RWPE1 (cell line): ENCODE data around the gene KLHL25.

ENCODE experiments used
- CTCF ChIA-PET: fragments of 350-600 bp; sonication (Branson Sonifier 250); formaldehyde crosslinking; extraction: SDS; loops from one replicate; lab custom pipeline; 2021; lab: Yijun Ruan, JAX
- POLR2A ChIA-PET: fragments of 400-600 bp; formaldehyde crosslinking; extraction: SDS; loops from one replicate; lab custom pipeline; 2020; ENCODE audit warnings: antibody characterized with exemption; ENCODE audit not compliant: low non-redundant PET; lab: Yijun Ruan, JAX
- DNase-seq: peaks from one replicate; pipeline ENCODE4 v3.0.0; 2012; ENCODE audit warnings: low spot score
- H3K27ac ChIP-seq: fragments of 450-650 bp; 2 replicates; pipeline ENCODE4 v1.5.1; 2017
- TF ChIP-seq, protein P1 (sequence below): fragments of 450-650 bp; conservative IDR thresholded peaks from 2 replicates; pipeline ENCODE4 v1.5.1; 2017; ENCODE audit warnings: low read depth, mild to moderate bottlenecking

KLHL25 gene

DNA sequence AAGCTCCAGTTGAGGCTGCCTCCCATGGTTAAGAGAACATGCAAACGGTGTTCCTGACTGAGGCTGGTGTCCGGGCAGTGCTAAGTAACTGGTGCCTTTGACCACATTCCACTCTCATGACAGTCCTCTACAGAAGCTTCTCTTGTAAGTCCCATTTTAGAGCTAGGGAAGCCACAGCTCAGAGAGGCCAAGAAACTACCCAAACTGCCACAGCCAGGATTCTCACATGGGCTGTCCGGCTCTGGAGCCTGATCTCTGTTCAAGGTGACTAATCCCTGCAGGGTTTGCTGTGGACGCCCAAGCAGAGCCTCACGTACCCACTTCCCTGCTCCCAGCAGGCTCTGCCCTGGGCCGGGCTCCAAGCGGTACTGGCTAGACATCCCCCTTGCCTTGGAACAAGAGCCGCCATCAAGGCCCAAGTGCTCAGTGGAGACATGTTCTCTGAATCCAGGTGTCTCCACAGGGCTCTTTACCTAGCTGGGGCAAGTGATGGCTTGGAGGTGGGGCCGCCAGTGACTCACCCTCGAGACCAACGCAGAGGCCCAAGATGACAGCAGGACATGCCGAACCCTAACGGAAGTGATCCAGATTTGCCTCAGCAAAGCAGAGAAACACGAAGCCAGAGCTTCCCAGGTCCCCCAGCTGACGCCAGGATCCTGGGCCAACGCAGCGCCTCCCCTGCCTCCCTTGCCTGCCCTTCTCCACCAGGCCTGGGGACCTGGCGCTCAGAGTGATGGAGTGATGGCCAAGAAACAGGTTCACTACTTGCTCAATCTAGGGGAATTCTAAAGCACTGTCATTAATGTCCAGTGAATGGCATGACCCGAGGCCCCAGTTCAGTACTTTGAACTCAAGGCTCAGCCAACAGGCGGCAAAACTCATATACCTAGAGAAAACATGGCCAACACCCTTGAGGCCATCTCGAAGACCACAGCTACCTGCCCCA, 24.4 kb downstream of the KLHL25 start:
- peak overlapping the region; percentile 75 for H3K27ac ChIP-seq
- TF ChIP-seq, protein P1, sequence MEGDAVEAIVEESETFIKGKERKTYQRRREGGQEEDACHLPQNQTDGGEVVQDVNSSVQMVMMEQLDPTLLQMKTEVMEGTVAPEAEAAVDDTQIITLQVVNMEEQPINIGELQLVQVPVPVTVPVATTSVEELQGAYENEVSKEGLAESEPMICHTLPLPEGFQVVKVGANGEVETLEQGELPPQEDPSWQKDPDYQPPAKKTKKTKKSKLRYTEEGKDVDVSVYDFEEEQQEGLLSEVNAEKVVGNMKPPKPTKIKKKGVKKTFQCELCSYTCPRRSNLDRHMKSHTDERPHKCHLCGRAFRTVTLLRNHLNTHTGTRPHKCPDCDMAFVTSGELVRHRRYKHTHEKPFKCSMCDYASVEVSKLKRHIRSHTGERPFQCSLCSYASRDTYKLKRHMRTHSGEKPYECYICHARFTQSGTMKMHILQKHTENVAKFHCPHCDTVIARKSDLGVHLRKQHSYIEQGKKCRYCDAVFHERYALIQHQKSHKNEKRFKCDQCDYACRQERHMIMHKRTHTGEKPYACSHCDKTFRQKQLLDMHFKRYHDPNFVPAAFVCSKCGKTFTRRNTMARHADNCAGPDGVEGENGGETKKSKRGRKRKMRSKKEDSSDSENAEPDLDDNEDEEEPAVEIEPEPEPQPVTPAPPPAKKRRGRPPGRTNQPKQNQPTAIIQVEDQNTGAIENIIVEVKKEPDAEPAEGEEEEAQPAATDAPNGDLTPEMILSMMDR: no peak
- ChIA-PET CTCF (no interaction called here), POLR2A (no interaction called here)
- no peak for DNase-seq

DNA sequence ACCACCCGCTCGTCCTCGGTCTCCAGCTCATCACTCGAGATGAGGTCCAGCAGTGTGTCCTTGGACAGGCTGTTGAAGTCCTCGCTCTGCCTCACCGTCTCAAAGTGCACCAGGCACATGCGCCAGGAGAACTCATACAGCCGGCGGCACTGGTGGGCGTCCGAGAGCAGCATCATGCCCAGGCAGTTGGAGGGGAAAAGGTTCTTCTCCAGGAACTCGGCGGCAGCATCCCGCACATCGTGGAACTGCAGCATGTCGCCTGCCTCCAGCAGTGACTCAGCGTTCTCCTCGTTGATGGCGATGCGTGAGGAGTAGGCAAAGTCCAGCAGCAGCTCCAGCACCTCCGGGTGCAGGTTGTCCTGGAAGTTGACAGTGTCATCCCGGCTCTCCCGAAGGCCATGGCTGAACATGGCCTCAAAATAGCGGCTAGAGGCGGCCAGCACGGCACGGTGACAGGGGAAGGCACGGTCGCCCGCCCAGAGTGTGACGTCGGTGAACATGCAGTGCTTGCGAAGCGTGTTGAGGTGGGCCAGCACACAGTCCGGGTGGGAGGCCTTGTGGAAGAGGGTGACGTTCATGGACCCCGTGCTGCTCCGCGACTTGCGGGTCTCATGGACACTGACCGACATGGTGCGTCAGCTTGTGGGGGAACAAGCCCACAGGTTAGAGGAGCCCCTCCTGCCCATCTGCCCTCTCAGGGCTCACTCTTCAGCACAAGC, 25.4 kb downstream of the KLHL25 start:
- ChIA-PET POLR2A (no interaction called here), CTCF (no interaction called here)
- DNase-seq: no peak
- TF ChIP-seq, protein P1: no peak
- H3K27ac ChIP-seq: peak overlapping the region; percentile 75

DNA sequence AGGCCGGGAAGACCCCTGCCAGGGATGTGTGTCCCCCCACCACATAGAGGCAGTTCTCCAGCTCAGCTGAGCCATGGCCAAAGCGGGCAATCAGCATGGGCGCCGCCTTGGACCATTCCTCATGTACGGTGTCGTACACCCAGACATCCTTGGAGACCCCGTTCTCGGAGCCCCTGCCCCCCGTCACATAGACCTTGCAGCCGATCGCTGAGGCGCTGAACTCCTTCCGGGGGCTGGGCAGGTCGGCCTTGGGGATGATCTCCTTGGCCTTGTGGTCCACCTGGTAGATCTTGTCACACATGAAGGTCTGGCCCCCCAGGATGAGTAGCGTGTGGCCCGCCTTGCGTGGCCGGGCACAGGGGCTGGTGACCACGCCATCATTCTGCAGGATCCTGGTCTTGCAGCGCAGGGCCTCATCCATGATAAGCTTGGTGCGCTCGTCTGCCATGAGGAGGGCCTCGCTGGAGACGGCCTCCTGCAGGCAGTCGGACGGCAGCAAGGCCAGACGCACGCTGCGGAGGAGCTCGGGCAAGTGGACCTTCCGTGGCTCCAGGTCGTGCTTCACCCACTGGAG, 26.0 kb downstream of the KLHL25 start:
- POLR2A ChIA-PET: no interaction called here
- CTCF ChIA-PET: no interaction called here
- TF ChIP-seq, protein P1: no peak
- H3K27ac ChIP-seq: no peak overlapping the region
- no peak for DNase-seq

DNA sequence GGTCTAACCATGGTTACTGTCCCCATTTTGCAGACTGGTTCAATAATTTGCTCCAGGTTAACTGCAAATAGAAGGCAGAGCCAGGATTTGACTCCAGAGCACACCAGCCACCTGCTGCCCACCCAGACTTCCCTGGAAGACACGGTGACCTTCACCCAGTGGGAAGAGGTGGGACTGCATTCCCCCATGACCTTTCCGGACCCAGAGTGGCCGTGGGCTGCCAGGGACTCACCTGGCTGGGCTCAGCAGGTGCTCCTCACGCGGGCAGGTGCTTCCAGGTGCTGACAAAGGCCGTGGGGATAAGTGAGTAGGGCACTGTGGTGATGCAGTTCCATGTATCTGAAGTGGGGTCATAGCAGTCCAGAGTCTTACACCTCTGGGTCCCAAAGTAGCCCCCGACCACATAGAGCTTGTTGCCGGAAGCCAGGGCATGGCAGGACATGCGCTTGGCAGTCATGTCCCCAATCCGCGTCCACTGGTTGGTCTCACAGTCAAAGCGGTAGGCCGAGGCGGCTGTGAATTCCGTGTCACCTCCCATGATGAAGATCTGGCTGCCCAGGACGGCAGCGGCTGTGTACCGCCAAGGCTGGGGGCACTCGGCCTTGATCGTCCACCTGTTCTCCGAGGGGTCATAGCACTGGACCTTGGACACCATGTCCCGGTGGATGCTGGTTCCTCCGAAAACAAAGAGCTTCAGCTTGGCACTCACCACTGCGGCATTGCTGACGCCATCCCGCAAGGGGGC, 26.8 kb downstream of the KLHL25 start:
- DNase-seq: no peak
- POLR2A ChIA-PET: no interaction called here
- no peak overlapping the region for H3K27ac ChIP-seq
- CTCF ChIA-PET: no interaction called here
- TF ChIP-seq, protein P1: no peak

DNA sequence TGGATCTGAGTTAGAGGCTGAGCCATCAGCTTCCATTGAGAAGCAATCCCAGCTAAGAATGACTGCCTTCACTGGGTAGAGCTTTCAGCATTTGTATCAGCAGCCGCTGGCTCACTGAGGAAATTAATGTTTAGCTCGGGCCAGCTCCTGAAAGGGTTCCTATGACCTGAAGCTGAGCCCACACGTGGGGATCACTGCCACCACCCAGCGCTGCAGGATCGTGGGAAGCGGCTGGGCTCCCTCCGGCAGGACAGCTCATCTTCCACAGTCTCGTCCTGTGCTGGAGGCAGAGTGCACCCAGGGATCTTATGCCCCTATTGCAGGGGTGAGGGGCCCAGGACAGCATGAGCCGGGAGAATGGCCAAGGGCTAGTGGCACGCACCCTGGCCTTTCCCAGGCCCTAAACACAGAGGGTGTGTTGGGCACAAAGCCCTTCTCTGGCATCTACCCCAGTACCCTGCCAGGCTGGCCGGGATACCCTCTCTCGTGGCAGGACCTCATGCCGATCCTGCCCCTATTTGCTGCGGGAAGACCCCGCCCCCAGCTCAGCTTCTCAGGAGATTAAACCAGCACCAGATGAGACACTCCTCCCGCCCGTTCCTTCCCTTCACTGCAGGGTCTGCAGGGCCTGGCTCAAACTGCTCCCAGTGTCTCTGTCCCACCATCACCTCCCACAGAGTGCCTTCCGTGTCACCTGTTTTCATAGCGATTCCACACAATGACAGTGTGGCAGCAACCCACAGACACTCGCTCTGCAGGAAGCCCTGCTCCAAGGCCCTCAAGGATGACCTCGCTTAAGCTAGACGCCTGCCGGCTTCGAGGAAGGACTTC, 28.5 kb downstream of the KLHL25 start:
- POLR2A ChIA-PET: no interaction called here
- H3K27ac ChIP-seq: peak overlapping the region; percentile 70
- DNase-seq: no peak
- CTCF ChIA-PET: interaction anchor here (0.6 kb wide), 1 partner anchor 385 kb away, joined by 3 read pairs; no protein-coding TSS in a partner anchor
- TF ChIP-seq, protein P1: no peak
